Upper lobe of right lung (tissue), 1 donor: Measurements from ENCODE around the gene ABHD17B. TPM values are rescaled to one million over a fixed set of nuclear protein-coding genes. Genes with fewer than 3 reads are reported as not detected.
"Not testable (repeated sequence)": the region's sequence is repeated elsewhere in the genome, so short reads cannot be mapped to it uniquely, and the experiment has no call there.

Experiments used
- ATAC-seq: fragments of 200-7000 bp; cut with Tn5 transposase; one replicate; pipeline ENCODE4 v1.9.1; 2020; ENCODE audit warnings: mild to moderate bottlenecking, moderate library complexity
- DNase-seq: peaks from one replicate; pipeline ENCODE4 v3.0.0-alpha.2; 2020
- H3K27ac ChIP-seq: fragments of 200-600 bp; one replicate; pipeline ENCODE4 v1.8.0; 2022
- H3K27me3 ChIP-seq: fragments of 200-600 bp; one replicate; pipeline ENCODE4 v1.8.0; 2022; ENCODE audit warnings: mild to moderate bottlenecking
- H3K36me3 ChIP-seq: fragments of 200-600 bp; one replicate; pipeline ENCODE4 v1.8.0; 2022
- H3K4me1 ChIP-seq: fragments of 200-600 bp; one replicate; pipeline ENCODE4 v1.8.0; 2022
- H3K4me3 ChIP-seq: fragments of 200-600 bp; one replicate; pipeline ENCODE4 v1.8.0; 2022; ENCODE audit warnings: mild to moderate bottlenecking
- H3K9me3 ChIP-seq: fragments of 200-600 bp; one replicate; pipeline ENCODE4 v1.8.0; 2022
- CTCF ChIP-seq: fragments of 200-600 bp; IDR thresholded peaks from one replicate; pipeline ENCODE4 v1.8.0; 2022; ENCODE audit warnings: antibody characterized with exemption
- intact Hi-C: fragments of 100-400 bp; cut with DNase I; formaldehyde crosslinking; loops from one replicate; pipeline ENCODE4 v1.11.0; 2022
- long read RNA-seq: library from polyadenylated mRNA; unstranded; transcript quantifications from one replicate; pipeline ENCODE4 v2.0.0, GENCODE V29; 2021
- total RNA-seq: library from RNA; stranded (reverse); fragmentation: NEBNext Ultra II Directional; extraction: Animal tissue kit (Norgen Biotek cat#: 25700); gene quantifications from one replicate; pipeline ENCODE4 v1.2.1, GENCODE V29; 2021
- donor health status: DM: no; HTN: yes; CAD: no; lungs with severe emphysema.

The ABHD17B gene
- 14.3 TPM for total RNA-seq
- long read RNA-seq, transcript ABHD17B-201 (4 exons, 2,614 nt) = major isoform, 12 of 16 reads
- long read RNA-seq, partial matches to known transcripts = 1 of 16 reads
- long read RNA-seq, other reads (novel, unspliced or antisense) = 2 of 16 reads

- DNase-seq = peak; percentile 99
- TF ChIP-seq CTCF = no peak
- Histone ChIP-seq H3K4me1 (peaks cover 33% of the 10 kb centered on the region), H3K4me3 (peak within 1 kb of the TSS; percentile 94), H3K9me3 (no peaks in the 10 kb centered on the region), H3K36me3 (no peaks in the 10 kb centered on the region), H3K27ac (peak within 1 kb of the TSS; percentile 93), H3K27me3 (no peaks in the 10 kb centered on the region)
- ATAC-seq = peak; percentile 99
- intact Hi-C loops = no loop called here
Observed at GRCh38 chr9:71911061-71911907, at the start of gene ABHD17B, which contains the start of gene C9orf85. ABHD17B (minus strand) TSS chr9:71911193; CDS start chr9:71875080, 36,113 bp downstream. C9orf85 (plus strand) TSS chr9:71911639; CDS start chr9:71911735, 96 bp downstream.

- Histone ChIP-seq H3K36me3 (peaks cover 7% of the 10 kb centered on the region), H3K4me1 (no peaks in the 10 kb centered on the region), H3K4me3 (no peak overlapping the region), H3K27ac (no peak overlapping the region), H3K27me3 (no peaks in the 10 kb centered on the region), H3K9me3 (no peaks in the 10 kb centered on the region)
- no peak for ATAC-seq
- intact Hi-C loops = no loop called here
- TF ChIP-seq CTCF = no peak
- DNase-seq = no peak
Observed at GRCh38 chr9:71955300-71955915, 44.4 kb upstream of the ABHD17B start.

GRCh38 chr9:71954652-71955051, 43.7 kb upstream of the ABHD17B start:
- H3K27ac ChIP-seq, H3K4me3 ChIP-seq, H3K4me1 ChIP-seq, ATAC-seq, intact Hi-C loops, DNase-seq, H3K9me3 ChIP-seq, H3K27me3 ChIP-seq: not testable (repeated sequence)
- peaks cover 15% of the 10 kb centered on the region for H3K36me3 ChIP-seq

- no peaks in the 10 kb centered on the region for H3K9me3 ChIP-seq
- no peak overlapping the region for H3K4me3 ChIP-seq
- no peaks in the 10 kb centered on the region for H3K27me3 ChIP-seq
- no peak for TF ChIP-seq CTCF
- peaks cover 16% of the 10 kb centered on the region for H3K36me3 ChIP-seq
- ATAC-seq (no peak), DNase-seq (no peak)
- intact Hi-C loops = no loop called here
- no peaks in the 10 kb centered on the region for H3K4me1 ChIP-seq
- no peak overlapping the region for H3K27ac ChIP-seq
Observed at GRCh38 chr9:71944754-71945375, 33.9 kb upstream of the ABHD17B start.

GRCh38 chr9:71941998-71942567, 31.1 kb upstream of the ABHD17B start:
- no peak for TF ChIP-seq CTCF
- no peak overlapping the region for H3K27ac ChIP-seq
- no peak overlapping the region for H3K4me3 ChIP-seq
- no peaks in the 10 kb centered on the region for H3K36me3 ChIP-seq
- no peaks in the 10 kb centered on the region for H3K9me3 ChIP-seq
- intact Hi-C loops = no loop called here
- ATAC-seq (no peak), DNase-seq (no peak)
- H3K27me3 ChIP-seq = no peaks in the 10 kb centered on the region
- no peaks in the 10 kb centered on the region for H3K4me1 ChIP-seq
